ENCODE data around the gene PTPRN2. TPM values are rescaled to one million over a fixed set of nuclear protein-coding genes. Genes with fewer than 3 reads are reported as not detected.

Gene PTPRN2
- total RNA-seq, 1 donor from 2014 or later: 0.41 TPM

- no peaks in the 10 kb centered on the region for H3K27me3 Mint-ChIP-seq (ENCODE audit: insufficient read depth)
- H3K9me3 Mint-ChIP-seq: no peaks in the 10 kb centered on the region
- H3K27ac Mint-ChIP-seq: no peak overlapping the region
Observed at GRCh38 chr7:158063850-158064610, 523.6 kb downstream of the PTPRN2 start.

GRCh38 chr7:158062661-158063060 lies 525.0 kb downstream of the PTPRN2 start:
- H3K27me3 Mint-ChIP-seq (ENCODE audit: insufficient read depth): no peaks in the 10 kb centered on the region
- no peaks in the 10 kb centered on the region for H3K9me3 Mint-ChIP-seq
- no peak overlapping the region for H3K4me3 Mint-ChIP-seq
- H3K36me3 Mint-ChIP-seq (ENCODE audit: low read depth): no peaks in the 10 kb centered on the region
- no peak for DNase-seq (ENCODE audit: low spot score)
- H3K4me1 Mint-ChIP-seq (ENCODE audit: low read depth): no peaks in the 10 kb centered on the region
- intact Hi-C loops (cut with micrococcal nuclease): no loop called here
- H3K27ac Mint-ChIP-seq: no peak overlapping the region

More at GRCh38 chr7:158063850-158064610, 523.6 kb downstream of the PTPRN2 start:
- no peak for DNase-seq (ENCODE audit: low spot score)
- Mint-ChIP-seq H3K36me3 (ENCODE audit: low read depth) (no peaks in the 10 kb centered on the region), H3K4me1 (ENCODE audit: low read depth) (no peaks in the 10 kb centered on the region), H3K4me3 (no peak overlapping the region)
- intact Hi-C loops (cut with micrococcal nuclease): no loop called here

GRCh38 chr7:158061884-158062656 lies 525.6 kb downstream of the PTPRN2 start:
- Mint-ChIP-seq H3K36me3 (ENCODE audit: low read depth) (no peaks in the 10 kb centered on the region), H3K9me3 (no peaks in the 10 kb centered on the region), H3K27ac (no peak overlapping the region), H3K4me1 (ENCODE audit: low read depth) (no peaks in the 10 kb centered on the region), H3K4me3 (no peak overlapping the region), H3K27me3 (ENCODE audit: insufficient read depth) (no peaks in the 10 kb centered on the region)
- intact Hi-C loops (cut with micrococcal nuclease): no loop called here
- DNase-seq (ENCODE audit: low spot score): no peak

- H3K9me3 Mint-ChIP-seq: no peaks in the 10 kb centered on the region
- no peaks in the 10 kb centered on the region for H3K36me3 Mint-ChIP-seq (ENCODE audit: low read depth)
- H3K27ac Mint-ChIP-seq: no peak overlapping the region
- H3K4me1 Mint-ChIP-seq (ENCODE audit: low read depth): no peaks in the 10 kb centered on the region
- intact Hi-C loops (cut with micrococcal nuclease): no loop called here
- H3K27me3 Mint-ChIP-seq (ENCODE audit: insufficient read depth): no peaks in the 10 kb centered on the region
- H3K4me3 Mint-ChIP-seq: no peak overlapping the region
- no peak for DNase-seq (ENCODE audit: low spot score)
Observed at GRCh38 chr7:158061026-158061630, 526.5 kb downstream of the PTPRN2 start.

- no peak for DNase-seq (ENCODE audit: low spot score)
- Mint-ChIP-seq H3K4me3 (no peak overlapping the region), H3K4me1 (ENCODE audit: low read depth) (no peaks in the 10 kb centered on the region), H3K9me3 (no peaks in the 10 kb centered on the region), H3K27ac (no peak overlapping the region), H3K36me3 (ENCODE audit: low read depth) (no peaks in the 10 kb centered on the region), H3K27me3 (ENCODE audit: insufficient read depth) (no peaks in the 10 kb centered on the region)
- intact Hi-C loops (cut with micrococcal nuclease): no loop called here
Observed at GRCh38 chr7:158060216-158060615, 527.4 kb downstream of the PTPRN2 start.

GRCh38 chr7:158057446-158057845 lies 530.2 kb downstream of the PTPRN2 start:
- H3K4me3 Mint-ChIP-seq: no peak overlapping the region
- no peaks in the 10 kb centered on the region for H3K9me3 Mint-ChIP-seq
- intact Hi-C loops (cut with micrococcal nuclease): no loop called here
- H3K27ac Mint-ChIP-seq: no peak overlapping the region
- H3K36me3 Mint-ChIP-seq (ENCODE audit: low read depth): no peaks in the 10 kb centered on the region
- no peaks in the 10 kb centered on the region for H3K27me3 Mint-ChIP-seq (ENCODE audit: insufficient read depth)
- H3K4me1 Mint-ChIP-seq (ENCODE audit: low read depth): no peaks in the 10 kb centered on the region
- no peak for DNase-seq (ENCODE audit: low spot score)

GRCh38 chr7:158056761-158057160 lies 530.9 kb downstream of the PTPRN2 start:
- H3K9me3 Mint-ChIP-seq: no peaks in the 10 kb centered on the region
- no peak for DNase-seq (ENCODE audit: low spot score)
- H3K4me3 Mint-ChIP-seq: no peak overlapping the region
- no peak overlapping the region for H3K27ac Mint-ChIP-seq
- intact Hi-C loops (cut with micrococcal nuclease): no loop called here
- no peaks in the 10 kb centered on the region for H3K27me3 Mint-ChIP-seq (ENCODE audit: insufficient read depth)
- H3K36me3 Mint-ChIP-seq (ENCODE audit: low read depth): no peaks in the 10 kb centered on the region
- H3K4me1 Mint-ChIP-seq (ENCODE audit: low read depth): no peaks in the 10 kb centered on the region

- no peaks in the 10 kb centered on the region for H3K27me3 Mint-ChIP-seq (ENCODE audit: insufficient read depth)
Observed at GRCh38 chr7:158055726-158056510, 531.7 kb downstream of the PTPRN2 start.

GRCh38 chr7:158054611-158055010 lies 533.0 kb downstream of the PTPRN2 start:
- no peaks in the 10 kb centered on the region for H3K4me1 Mint-ChIP-seq (ENCODE audit: low read depth)
- intact Hi-C loops (cut with micrococcal nuclease): no loop called here
- H3K27ac Mint-ChIP-seq: no peak overlapping the region
- H3K4me3 Mint-ChIP-seq: no peak overlapping the region
- H3K36me3 Mint-ChIP-seq (ENCODE audit: low read depth): no peaks in the 10 kb centered on the region
- no peaks in the 10 kb centered on the region for H3K27me3 Mint-ChIP-seq (ENCODE audit: insufficient read depth)
- DNase-seq (ENCODE audit: low spot score): no peak
- H3K9me3 Mint-ChIP-seq: no peaks in the 10 kb centered on the region

More at GRCh38 chr7:158055726-158056510, 531.7 kb downstream of the PTPRN2 start:
- Mint-ChIP-seq H3K4me3 (no peak overlapping the region), H3K36me3 (ENCODE audit: low read depth) (no peaks in the 10 kb centered on the region), H3K9me3 (no peaks in the 10 kb centered on the region), H3K4me1 (ENCODE audit: low read depth) (no peaks in the 10 kb centered on the region), H3K27ac (no peak overlapping the region)
- intact Hi-C loops (cut with micrococcal nuclease): no loop called here
- no peak for DNase-seq (ENCODE audit: low spot score)

- H3K36me3 Mint-ChIP-seq (ENCODE audit: low read depth): no peaks in the 10 kb centered on the region
Observed at GRCh38 chr7:158054081-158054480, 533.5 kb downstream of the PTPRN2 start.

GRCh38 chr7:158053183-158053915 lies 534.3 kb downstream of the PTPRN2 start:
- Mint-ChIP-seq H3K36me3 (ENCODE audit: low read depth) (no peaks in the 10 kb centered on the region), H3K27me3 (ENCODE audit: insufficient read depth) (no peaks in the 10 kb centered on the region), H3K4me1 (ENCODE audit: low read depth) (no peaks in the 10 kb centered on the region), H3K27ac (no peak overlapping the region), H3K4me3 (no peak overlapping the region), H3K9me3 (no peaks in the 10 kb centered on the region)
- no peak for DNase-seq (ENCODE audit: low spot score)
- intact Hi-C loops (cut with micrococcal nuclease): no loop called here

More at GRCh38 chr7:158054081-158054480, 533.5 kb downstream of the PTPRN2 start:
- DNase-seq (ENCODE audit: low spot score): no peak
- Mint-ChIP-seq H3K27me3 (ENCODE audit: insufficient read depth) (no peaks in the 10 kb centered on the region), H3K4me1 (ENCODE audit: low read depth) (no peaks in the 10 kb centered on the region), H3K27ac (no peak overlapping the region), H3K9me3 (no peaks in the 10 kb centered on the region), H3K4me3 (no peak overlapping the region)
- intact Hi-C loops (cut with micrococcal nuclease): no loop called here

- Mint-ChIP-seq H3K9me3 (no peaks in the 10 kb centered on the region), H3K36me3 (ENCODE audit: low read depth) (no peaks in the 10 kb centered on the region), H3K27ac (no peak overlapping the region), H3K4me1 (ENCODE audit: low read depth) (no peaks in the 10 kb centered on the region), H3K27me3 (ENCODE audit: insufficient read depth) (no peaks in the 10 kb centered on the region), H3K4me3 (no peak overlapping the region)
- intact Hi-C loops (cut with micrococcal nuclease): no loop called here
- no peak for DNase-seq (ENCODE audit: low spot score)
Observed at GRCh38 chr7:158052381-158053060, 535.1 kb downstream of the PTPRN2 start.

Data from activated T-helper 1 cell treated with anti-CD3 and anti-CD28 coated beads, Interleukin-12 subunit alpha, Interleukin-12 subunit beta, Interleukin-2, Interleukin-4 antibody, amounts not matched to agents 30 ng/mL and 10 ng/mL and 1 ng/mL, durations not matched to agents 14 hours and 24 hours and 36 hours (primary cell).